Measurements from ENCODE around the gene SLC5A10. TPM values are rescaled to one million over a fixed set of nuclear protein-coding genes. Genes with fewer than 3 reads are reported as not detected.
"Not testable (repeated sequence)": the region's sequence is repeated elsewhere in the genome, so short reads cannot be mapped to it uniquely, and the experiment has no call there.

Gene SLC5A10
- total RNA-seq, 1 donor from 2014 or later = not detected

- ChIA-PET POLR2A (interaction anchor here (0.9 to 1.2 kb wide), 3 partner anchors 22 to 142 kb away, joined by 4 to 10 read pairs (median 5); partner anchors contain the start of gene PRPSAP2), CTCF (no interaction called here)
- H3K27ac Mint-ChIP-seq = peak overlapping the region; percentile 95
- ATAC-seq (ENCODE audit: low read depth) = peak; percentile 79
- TF ChIP-seq CTCF (IDR thresholded peaks at IDR 0.05) = no peak
- no peaks in the 10 kb centered on the region for H3K9me3 Mint-ChIP-seq
- peaks cover 38% of the 10 kb centered on the region for H3K36me3 Mint-ChIP-seq (ENCODE audit: low read depth)
- no peak for DNase-seq
- H3K27me3 Mint-ChIP-seq = no peaks in the 10 kb centered on the region
- intact Hi-C loops (cut with micrococcal nuclease) = no loop called here
- peaks cover 70% of the 10 kb centered on the region for H3K4me1 Mint-ChIP-seq
- peak overlapping the region; percentile 79 for H3K4me3 Mint-ChIP-seq
These were observed 30.0 kb upstream of the SLC5A10 start for GRCh38 chr17:18921912-18922451.

GRCh38 chr17:18922596-18922995, 29.4 kb upstream of the SLC5A10 start:
- CTCF ChIA-PET; intact Hi-C loops (cut with micrococcal nuclease); H3K9me3 Mint-ChIP-seq; H3K27me3 Mint-ChIP-seq; ATAC-seq (ENCODE audit: low read depth); DNase-seq: not testable (repeated sequence)
- Mint-ChIP-seq H3K4me1 (peaks cover 65% of the 10 kb centered on the region), H3K4me3 (peak overlapping the region; percentile 79), H3K27ac (peak overlapping the region; percentile 95), H3K36me3 (ENCODE audit: low read depth) (peaks cover 41% of the 10 kb centered on the region)
- POLR2A ChIA-PET = interaction anchor here (0.7 to 1.7 kb wide), 4 partner anchors 10 to 141 kb away, joined by 4 to 13 read pairs (median 8); partner anchors contain the start of gene PRPSAP2

- DNase-seq (no peak), ATAC-seq (ENCODE audit: low read depth) (no peak)
- TF ChIP-seq CTCF (IDR thresholded peaks at IDR 0.05) = no peak
- H3K4me1 Mint-ChIP-seq = peaks cover 44% of the 10 kb centered on the region
- H3K27ac Mint-ChIP-seq = no peak overlapping the region
- no peaks in the 10 kb centered on the region for H3K9me3 Mint-ChIP-seq
- H3K36me3 Mint-ChIP-seq (ENCODE audit: low read depth) = peaks cover 42% of the 10 kb centered on the region
- CTCF ChIA-PET = interaction anchor here (1.1 kb wide), 1 partner anchor 11 kb away, joined by 3 read pairs; no protein-coding TSS in a partner anchor
- POLR2A ChIA-PET = interaction anchor here (0.5 to 0.7 kb wide), 2 partner anchors 68 to 327 kb away, joined by 3 to 4 read pairs; no protein-coding TSS in a partner anchor
- intact Hi-C loops (cut with micrococcal nuclease) = no loop called here
- H3K27me3 Mint-ChIP-seq = no peaks in the 10 kb centered on the region
- H3K4me3 Mint-ChIP-seq = no peak overlapping the region
These were observed 26.8 kb upstream of the SLC5A10 start for GRCh38 chr17:18925187-18925586.

- no peaks in the 10 kb centered on the region for H3K27me3 Mint-ChIP-seq
- H3K36me3 Mint-ChIP-seq (ENCODE audit: low read depth) = peaks cover 58% of the 10 kb centered on the region
- no peak overlapping the region for H3K4me3 Mint-ChIP-seq
- intact Hi-C loops (cut with micrococcal nuclease) = no loop called here
- no peak for ATAC-seq (ENCODE audit: low read depth)
- H3K27ac Mint-ChIP-seq = no peak overlapping the region
- DNase-seq = no peak
- H3K9me3 Mint-ChIP-seq = no peaks in the 10 kb centered on the region
- ChIA-PET CTCF (no interaction called here), POLR2A (no interaction called here)
- H3K4me1 Mint-ChIP-seq = peaks cover 27% of the 10 kb centered on the region
- no peak for TF ChIP-seq CTCF (IDR thresholded peaks at IDR 0.05)
These were observed 23.3 kb upstream of the SLC5A10 start for GRCh38 chr17:18928628-18929125.

GRCh38 chr17:18932360-18933055, 19.5 kb upstream of the SLC5A10 start:
- H3K9me3 Mint-ChIP-seq = no peaks in the 10 kb centered on the region
- POLR2A ChIA-PET = interaction anchor here (0.6 to 1.9 kb wide), 2 partner anchors 9 kb away, joined by 4 to 13 read pairs; no protein-coding TSS in a partner anchor
- H3K36me3 Mint-ChIP-seq (ENCODE audit: low read depth) = peaks cover 38% of the 10 kb centered on the region
- CTCF ChIA-PET = no interaction called here
- no peak for TF ChIP-seq CTCF (IDR thresholded peaks at IDR 0.05)
- H3K27ac Mint-ChIP-seq = no peak overlapping the region
- no peak for DNase-seq
- no peaks in the 10 kb centered on the region for H3K27me3 Mint-ChIP-seq
- ATAC-seq (ENCODE audit: low read depth) = peak; percentile 21
- intact Hi-C loops (cut with micrococcal nuclease) = no loop called here
- H3K4me1 Mint-ChIP-seq = peaks cover 15% of the 10 kb centered on the region
- H3K4me3 Mint-ChIP-seq = no peak overlapping the region

Measured in activated B cell treated with CpG ODN at 0.5 μM for 24 hours (primary cell).